ENCODE results near the gene PAXX. TPM values are rescaled to one million over a fixed set of nuclear protein-coding genes. Genes with fewer than 3 reads are reported as not detected.

Gene PAXX
- polyA plus RNA-seq, 1 donor = 22.8 TPM

DNA sequence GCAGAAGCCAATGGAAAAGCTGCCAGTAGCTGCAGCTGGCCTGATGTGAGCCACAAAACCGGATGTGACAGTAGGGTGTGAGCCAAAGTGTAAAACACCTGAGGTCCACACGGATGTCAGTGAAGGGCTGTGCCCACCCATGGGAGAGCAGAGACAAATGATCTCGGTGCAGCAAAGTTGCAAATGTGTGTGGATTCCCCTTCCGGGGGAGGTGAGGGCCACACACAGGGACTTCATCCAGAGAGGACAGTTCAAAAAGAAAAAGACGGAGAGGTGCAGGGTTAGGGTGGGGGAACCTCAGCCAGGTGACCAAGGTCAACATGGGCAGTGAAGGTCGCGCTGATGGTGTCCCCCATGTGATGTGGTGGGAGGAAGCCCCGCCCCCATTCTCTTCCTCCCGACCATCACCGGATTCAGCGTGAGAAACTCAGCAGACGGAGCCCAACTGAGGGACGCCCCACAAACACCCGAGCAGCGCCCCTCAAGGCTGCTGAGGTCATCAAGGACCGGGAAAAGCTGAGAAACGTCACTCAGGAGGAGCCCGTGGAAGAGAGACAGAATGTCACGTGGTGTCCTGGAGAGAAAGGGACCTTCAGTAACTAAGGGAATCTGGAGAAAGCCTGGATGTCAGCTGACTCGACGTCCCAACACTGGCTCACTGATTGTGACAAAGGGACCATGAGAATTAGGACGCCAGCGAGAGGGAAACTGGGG is 26.3 kb upstream of the PAXX start:
- DNase-seq (ENCODE audit: low read depth) = no peak

DNA sequence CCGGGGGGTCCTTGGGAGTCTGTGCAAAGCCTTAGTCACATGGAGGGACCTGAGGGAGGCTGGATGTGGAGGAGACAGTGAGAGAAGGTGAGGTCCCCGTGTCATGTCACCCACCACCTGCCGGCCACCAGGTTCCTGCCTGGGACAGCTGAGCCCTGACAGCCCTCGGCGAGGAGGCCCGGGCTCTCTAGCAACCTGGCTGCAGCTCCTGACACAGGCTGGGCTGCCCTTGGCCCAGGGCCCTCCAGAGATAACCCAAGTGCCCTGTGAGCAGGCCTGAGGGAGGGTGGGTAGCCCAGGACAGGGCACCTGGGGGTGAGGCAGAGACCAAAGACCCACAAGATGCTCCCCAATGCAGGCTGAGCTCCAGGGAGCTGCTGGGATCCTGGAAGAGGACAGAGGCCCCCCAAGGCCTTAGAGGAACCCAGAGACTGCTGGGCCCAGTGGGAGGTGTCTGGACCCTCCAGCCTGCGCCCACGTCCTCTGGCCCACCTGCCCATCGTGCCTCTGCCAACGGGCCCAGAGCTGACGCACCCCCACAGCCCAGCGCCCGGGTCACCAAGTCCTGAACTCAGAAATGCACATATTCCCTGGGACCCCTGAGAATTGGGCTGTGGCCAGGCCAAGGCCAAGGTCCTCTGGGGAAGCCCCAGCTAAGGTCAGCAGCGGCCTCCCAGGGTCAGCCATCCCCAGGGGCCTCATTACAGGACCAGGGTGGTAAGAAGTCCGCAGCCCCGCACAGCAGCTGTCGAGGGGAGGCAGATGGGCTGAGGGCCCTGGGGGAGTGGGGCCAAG is 23.7 kb upstream of the PAXX start:
- no peak for DNase-seq (ENCODE audit: low read depth)

DNA sequence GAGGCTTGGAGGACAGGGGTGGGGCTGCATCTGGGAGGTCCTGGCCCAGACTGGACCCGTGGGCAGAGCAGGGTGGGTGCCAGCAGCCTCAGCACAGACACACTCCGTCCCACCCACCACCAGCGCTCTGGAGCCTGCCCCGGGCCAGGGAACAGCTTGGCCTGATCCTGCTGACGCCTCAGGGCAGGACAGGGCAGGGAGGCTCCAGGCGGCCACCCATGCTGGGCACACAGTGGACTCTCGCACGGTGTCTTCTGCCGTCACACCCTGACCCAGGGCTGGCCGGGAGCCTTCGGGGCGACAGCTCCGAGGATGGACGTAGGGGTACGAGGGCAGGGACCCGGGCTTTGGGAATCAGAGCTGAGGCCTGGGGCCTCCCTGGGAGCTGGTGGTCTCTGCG is 23.1 kb upstream of the PAXX start:
- DNase-seq (ENCODE audit: low read depth) = no peak

DNA sequence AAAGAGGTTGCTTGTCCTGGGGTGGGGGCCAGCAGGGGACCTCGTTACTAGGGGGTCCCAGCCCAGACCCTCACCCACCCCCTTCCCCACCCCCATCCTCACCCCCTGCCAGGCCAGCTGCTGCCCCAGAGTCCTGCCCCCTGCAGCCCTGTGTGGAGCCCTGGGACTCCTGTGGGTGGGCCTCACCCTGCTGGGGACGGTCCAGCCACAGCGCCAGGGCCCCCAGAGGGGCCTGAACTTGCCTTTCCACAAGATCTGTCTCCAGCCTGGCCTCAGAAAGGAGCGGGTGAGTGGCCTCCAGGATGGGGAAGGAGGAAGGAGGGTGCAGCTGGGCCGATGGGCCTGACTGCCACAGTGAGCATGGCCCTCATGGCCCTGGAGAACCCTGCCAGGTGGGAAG is 22.4 kb upstream of the PAXX start:
- no peak for DNase-seq (ENCODE audit: low read depth)

DNA sequence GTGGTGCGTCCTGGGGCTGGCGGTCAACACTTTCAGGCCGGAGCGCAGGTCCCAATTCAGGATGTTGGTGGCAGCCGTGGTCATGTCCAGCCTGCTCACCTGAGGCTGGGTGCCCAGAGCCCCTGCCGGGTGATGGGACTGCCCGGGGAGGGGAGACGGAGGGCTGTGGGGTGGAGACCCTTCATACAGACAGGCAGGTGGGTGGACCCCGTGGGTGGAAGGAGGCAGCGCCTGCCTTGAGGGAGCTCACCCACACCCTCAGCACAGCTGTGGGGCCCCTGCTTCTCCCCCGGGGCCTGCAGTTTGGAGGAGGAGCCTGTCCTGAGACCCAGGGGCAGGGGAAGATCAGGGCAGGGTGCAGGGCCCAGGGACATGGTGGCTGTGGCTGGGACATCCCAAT is 21.9 kb upstream of the PAXX start:
- no peak for DNase-seq (ENCODE audit: low read depth)

DNA sequence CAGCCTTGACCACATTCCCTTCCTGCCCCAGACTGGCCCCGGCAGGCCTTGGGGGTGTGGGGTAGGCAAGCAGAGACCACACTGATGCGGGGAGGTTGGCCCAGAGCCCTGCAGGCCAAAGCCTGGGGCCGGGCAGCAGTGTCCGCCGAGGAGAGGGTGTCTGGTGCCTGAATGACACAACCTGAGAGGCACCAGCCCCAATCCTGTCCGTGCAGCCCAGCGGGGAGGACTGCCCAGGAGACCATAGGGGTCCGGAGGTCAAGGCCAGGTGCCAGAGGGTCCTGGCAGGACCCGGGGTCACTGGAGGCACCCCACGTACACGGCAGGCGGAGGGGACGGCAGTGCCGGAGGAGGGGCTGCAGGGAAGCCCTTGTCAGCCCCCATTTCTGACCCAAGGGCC is 20.5 kb upstream of the PAXX start:
- no peak for DNase-seq (ENCODE audit: low read depth)

DNA sequence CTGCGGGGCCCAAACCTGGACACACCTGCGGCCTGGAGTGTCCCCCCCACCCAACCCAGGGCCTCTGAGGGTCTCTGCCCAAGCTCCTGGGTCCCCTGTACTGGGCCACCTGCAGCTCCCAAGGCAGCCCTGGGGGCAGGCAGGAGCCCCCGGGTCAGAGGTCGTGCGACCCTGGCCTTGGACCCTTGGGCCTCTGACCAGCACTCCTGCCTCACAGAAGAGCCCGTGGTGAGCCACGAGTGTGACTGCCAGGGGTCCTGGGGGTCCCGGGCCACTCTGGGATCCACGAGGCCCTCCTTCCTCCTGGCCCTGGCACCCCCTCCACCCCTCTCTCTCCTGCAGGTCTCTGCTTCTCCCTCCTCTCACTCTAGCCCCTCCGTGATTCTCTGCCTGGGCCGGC is 19.9 kb upstream of the PAXX start:
- no peak for DNase-seq (ENCODE audit: low read depth)

DNA sequence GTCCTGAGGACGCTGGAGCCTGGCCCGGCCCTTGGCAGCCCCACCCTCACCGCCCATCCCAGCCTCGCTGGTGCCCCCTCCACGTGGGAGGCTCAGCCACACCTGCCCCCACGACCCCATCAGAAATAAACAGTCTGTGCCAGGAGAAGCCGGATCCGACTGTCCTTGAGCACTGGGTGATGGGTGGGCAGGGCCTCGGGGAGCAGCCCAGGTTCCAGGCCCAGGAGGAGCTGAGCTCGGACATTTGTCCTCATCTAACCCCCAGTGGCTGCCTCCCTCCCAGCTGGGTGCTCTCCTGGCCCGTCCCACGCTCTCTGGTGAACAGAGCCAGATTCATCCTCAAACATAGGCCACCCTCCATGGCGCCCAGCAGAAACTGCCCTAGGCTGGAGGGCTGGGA is 19.5 kb upstream of the PAXX start:
- no peak for DNase-seq (ENCODE audit: low read depth)

DNA sequence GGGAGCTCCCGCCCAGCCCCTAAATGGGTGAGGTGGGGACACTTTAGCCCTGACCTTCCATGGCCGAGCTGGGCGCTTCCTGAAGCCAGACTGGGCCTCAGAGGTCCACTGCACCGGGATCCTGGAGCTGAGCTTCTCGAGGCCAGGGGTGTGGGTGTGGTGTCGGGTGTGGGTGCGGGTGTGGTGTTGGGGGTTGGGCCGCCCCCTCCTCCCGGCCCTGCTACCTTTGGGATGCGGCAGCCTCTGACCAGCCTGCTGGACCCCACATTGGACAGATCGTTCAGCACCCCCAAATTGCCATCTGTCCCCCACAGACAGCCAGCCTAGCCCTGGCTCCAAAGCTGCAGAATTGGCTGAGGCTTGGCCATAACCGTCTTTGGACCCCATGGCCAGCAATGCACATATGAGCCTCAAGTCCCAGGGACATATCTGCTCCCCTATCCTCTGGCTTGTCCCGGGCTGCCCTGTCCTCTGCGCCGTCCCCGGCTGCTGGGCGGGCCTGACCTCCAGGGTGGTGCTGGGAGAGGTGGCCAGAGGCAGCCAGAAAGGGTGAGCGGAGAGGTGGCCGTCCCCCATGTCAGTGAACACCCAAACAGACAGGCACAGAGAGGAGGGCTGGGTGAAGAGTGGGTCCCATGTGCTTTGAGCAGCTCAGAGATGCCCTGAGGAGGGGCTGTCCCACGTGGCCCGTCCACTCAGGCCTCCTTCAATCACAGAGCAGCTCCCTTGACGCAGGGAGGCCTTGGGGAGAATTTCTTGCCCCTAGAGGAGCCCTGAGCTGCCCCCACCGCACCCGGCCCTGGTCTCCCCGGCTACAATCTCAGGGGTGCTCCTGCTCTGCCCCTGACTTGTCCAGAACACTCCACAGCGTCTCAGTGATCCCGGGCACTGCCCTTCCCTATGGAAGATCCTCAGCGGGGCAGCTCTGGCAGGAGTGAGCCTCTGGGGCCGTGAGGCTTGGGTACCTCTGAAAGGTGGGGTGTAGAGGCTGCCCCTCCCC is 18.3 kb upstream of the PAXX start:
- DNase-seq (ENCODE audit: low read depth) = no peak

DNA sequence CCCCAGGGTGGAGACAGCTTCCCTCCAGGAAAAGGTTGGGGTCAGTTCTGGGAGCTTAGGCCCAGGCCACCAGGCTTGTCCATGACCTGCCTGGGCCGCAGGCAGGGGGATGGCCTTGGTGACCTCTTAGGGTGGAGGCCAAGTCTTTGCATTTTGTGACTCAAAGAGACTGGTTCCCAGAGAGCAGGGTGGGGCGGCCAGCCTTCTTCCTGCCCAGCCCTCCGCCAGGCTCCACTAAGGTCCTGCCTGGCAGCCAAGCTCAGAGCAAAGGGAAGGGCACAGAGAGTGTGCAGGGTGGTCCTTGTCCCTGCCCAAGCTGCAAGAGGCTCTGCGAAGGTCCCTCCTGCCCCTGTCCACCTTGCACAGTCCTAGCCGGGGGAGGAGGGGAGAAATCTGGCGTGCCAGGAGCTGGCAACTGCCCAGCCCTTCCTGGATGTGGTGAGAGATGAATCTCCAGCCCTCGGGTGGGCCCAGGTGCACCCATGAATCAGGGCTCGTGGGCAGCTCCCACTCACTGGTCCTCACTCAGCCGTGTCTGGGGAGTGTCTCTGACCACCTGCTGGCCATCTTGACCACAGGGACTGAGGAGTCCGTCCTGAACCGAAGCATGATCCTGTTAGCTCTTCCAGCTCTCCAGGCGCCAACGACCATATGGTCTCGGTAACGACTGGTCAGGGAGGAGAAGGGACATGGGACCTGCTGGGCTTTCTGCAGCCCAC is 17.2 kb upstream of the PAXX start:
- no peak for DNase-seq (ENCODE audit: low read depth)

DNA sequence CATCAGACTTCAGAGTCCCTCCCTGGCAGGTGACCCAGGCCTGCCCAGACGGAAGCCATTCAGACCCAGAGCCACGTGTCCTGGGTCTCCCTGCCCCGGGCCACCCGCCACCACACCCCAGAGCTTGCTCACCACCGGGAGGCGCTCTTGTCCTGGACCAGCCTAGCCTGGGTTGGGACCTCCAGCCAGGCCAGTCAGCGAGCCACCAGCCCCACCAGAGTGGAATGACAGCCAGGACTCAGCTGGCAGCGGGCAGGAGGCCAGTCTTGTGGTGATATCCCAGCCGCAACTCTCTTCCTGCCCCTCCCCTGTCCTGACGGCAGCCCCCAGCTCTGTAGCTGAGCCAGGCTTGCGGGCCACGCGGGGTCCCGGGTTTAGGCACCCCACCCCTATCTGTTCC is 16.6 kb upstream of the PAXX start:
- DNase-seq (ENCODE audit: low read depth) = no peak

DNA sequence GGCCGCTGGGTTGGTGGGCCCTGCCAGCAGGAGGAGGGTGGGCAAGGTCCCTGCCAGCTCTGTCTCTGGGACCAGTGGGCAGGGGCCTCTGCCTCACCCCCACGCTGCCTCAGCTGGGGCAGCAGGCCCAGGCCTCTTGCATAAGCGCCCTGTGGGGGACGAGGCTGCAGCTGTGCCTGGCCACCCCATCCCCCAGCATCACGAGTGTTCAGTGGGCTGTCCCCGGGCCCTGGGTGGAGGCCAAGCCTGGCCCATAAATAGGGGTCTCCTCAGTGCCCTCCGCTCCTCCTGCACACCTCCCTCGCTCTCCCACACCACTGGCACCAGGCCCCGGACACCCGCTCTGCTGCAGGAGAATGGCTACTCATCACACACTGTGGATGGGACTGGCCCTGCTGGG is 15.0 kb upstream of the PAXX start, which contains the start of gene PTGDS:
TSS of gene PTGDS (plus strand) at position 282 of the 400 bp plus-strand sequence. CDS start at position 357, 75 bp downstream.
- no peak for DNase-seq (ENCODE audit: low read depth)

DNA sequence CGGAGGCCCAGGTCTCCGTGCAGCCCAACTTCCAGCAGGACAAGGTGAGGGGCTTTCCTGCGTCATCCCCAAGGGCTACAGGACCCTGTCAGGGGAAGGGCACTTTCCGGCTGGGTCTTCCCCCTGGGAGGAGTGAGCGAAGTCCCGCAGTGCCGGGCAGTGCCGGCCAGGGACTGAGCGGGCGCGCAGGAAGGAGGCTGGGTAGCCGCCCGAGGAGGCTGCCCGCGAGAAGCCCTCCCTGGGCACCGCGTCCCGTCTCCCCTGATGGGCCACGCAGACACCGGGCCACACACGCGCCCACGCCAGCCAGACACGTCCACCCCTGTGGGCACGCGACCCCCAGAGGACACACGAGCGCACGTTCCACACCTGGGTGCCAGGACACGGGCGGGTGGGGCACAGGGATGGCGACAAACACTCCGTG is 14.6 kb upstream of the PAXX start:
- DNase-seq (ENCODE audit: low read depth) = no peak

DNA sequence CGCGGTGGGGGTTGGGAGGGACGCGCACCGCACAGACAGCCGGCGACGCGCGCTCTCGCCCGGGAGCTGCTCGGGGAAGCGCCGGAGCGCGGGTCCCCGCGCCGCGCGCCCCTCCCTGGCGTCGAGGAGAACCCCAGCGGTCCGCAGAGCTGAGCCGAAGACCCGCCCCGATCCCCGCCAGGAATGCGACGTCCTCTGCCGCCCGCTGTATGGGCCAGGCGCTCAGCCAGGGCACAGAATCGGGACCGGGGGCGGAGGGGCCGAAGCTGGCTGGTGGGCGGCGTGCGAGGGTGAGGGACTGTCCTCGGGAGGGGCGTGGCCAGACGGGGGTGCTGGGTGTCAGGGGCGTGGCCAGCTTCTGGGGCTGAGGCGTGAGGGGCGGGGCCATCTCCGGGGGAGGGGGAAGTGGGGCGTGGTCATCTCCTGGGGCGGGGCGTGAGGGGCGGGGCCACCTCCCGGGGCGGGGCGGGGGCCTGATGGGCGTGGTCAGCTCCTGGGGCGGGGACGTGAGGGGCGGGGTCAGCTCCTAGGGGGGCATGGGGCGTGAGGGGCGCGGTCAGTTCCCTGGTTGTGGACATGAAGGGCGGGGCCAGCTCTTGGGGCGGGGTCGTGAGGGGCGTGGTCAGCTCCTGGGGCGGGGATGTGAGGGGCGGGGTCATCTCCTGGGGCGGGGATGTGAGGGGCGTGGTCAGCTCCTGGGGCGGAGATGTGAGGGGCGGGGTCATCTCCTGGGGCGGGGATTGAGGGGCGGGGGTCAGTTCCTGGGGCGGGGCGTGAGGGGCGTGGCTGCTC is 14.0 kb upstream of the PAXX start:
- no peak for DNase-seq (ENCODE audit: low read depth)

DNA sequence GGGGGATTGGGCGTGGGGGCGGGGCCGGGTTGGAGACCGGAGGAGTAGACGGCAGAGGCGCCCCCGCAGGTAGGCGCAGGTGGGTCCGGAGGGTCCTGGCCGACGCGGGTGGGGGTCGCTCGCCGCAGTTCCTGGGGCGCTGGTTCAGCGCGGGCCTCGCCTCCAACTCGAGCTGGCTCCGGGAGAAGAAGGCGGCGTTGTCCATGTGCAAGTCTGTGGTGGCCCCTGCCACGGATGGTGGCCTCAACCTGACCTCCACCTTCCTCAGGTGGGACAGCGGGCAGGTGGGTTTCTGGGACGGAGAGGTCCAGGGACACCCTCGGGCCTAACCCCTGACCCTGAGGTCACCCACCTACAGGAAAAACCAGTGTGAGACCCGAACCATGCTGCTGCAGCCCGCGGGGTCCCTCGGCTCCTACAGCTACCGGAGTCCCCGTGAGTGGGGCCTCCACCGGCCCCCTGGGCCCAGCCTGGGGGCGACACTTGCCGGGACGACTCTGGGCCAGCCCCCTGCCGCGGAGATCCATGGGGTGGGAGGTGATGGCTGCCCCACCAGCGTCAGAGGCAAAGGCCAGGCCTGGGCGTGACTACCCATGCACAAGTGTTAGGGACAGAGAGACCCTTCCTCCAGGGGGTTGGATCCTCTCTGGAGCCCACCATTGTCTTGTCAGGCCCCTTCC is 13.2 kb upstream of the PAXX start:
- no peak for DNase-seq (ENCODE audit: low read depth)

DNA sequence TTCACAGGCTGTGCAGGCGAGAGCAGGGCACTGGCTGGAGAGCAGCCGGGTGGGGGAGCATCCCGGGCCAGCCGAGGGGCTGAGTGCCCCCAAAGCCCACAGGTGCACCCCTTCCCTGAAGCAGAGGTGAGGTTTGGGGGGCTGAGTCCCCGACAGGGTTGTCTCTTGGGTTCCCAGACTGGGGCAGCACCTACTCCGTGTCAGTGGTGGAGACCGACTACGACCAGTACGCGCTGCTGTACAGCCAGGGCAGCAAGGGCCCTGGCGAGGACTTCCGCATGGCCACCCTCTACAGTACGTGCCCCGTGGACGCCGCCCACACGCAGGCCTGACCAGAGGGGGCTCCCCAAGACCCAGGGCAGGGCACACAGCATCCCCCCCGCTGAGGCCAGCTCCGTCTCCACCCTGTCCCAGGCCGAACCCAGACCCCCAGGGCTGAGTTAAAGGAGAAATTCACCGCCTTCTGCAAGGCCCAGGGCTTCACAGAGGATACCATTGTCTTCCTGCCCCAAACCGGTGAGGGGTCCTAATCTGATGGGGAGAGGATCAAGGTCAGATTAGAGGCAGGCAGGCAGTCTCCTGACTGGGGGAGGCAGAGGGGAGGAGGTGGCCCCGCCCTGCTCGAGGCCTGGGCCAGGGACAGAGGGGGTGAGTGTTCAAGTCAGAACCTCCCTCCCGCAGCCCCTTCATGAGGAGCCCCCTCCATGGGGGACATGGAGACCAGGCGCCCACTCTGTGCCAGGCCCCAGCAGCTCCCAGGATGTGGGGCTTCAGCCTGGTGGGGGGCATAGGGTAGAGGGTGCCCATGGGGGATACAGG is 12.2 kb upstream of the PAXX start:
- DNase-seq (ENCODE audit: low read depth) = no peak

DNA sequence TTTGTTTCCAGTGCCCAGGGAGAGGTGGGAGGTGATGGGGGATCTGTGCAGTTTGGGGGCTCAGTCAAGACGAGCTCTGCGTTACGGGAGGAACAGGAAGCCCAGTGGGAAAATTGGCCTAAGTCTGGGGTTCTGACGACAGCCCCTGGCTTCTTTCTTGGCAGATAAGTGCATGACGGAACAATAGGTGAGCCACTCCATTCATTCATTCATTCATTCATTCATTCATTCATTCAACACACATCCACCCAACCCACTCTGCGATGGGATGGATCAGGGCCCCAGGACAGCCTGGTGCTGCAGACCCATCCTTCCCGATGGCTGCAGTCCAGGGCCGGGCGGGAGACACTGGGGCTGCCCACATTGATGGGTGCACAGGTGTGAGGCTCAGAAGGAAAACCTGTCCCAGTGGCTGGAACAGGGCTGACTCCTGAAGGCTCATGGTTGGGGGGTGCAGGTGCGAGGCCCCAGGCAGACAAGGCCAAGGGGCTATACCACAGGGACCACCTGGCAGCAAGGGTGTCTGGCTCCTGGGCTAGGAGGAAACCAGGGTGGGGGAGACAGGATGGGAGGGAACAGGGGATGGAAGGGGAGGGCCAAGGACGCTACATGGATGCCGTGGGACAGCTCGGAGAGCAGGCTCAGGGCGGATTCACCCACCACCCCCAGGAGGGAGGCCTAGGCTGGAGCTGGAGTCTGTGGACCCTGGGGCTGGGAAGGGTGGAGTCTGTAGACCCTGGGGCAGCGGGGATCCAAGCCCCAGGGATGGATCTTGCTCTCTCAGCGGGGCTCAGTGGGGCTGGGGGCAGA is 11.3 kb upstream of the PAXX start:
- DNase-seq (ENCODE audit: low read depth) = no peak

DNA sequence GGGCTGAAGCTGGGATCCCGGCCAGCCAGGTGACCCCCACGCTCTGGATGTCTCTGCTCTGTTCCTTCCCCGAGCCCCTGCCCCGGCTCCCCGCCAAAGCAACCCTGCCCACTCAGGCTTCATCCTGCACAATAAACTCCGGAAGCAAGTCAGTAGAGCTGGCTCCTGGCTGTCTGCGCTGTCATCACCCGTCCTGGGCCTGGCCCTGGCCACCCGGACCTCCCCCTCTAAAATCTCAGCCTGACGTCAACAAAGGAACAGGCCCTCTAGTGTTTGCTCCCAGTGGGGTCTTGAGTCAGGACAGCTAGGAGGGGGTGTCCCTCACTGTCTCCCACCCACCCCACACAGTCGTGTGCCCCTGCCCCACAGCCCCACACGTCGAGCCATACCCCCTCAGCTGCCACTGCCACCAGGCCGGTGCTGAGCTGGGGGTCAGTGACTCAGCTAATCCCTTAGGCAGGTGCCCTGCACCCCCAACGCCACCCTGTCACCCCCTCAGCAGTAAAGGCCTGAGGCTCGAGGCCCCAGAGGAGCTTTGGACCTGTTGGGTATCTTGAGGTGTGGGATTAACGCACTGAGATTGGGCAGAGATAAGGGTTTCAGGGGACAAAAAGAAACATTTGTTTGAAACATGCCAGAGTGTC is 10.5 kb upstream of the PAXX start:
- no peak for DNase-seq (ENCODE audit: low read depth)

Measured in forelimb muscle (tissue), 1 donor.